ENCODE measurements around the gene NCAPD3.

The NCAPD3 gene

DNA sequence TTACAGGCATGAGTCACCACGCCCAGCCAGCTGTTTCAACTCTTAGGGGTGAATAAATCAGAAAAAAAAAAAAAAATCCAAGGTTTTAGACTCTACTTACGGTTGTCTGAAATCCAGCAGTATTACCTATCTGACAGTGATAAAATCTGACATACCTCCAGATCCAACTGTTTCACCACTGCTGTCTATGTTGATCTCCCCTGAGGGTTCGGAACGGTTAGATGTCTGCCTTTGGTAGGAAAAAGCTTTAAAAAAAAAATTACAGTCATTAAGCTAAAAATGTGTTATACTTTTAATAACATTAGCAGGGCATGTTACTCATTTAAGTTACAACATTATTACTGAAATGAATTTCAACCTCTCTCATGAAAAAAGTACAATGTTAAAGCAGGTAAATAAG is 21.1 kb downstream of the NCAPD3 start:
- Histone ChIP-seq H2BK120ac (ENCODE audit: low read depth, low read length) (no peak overlapping the region), H3K4ac (ENCODE audit: low read length) (no peak overlapping the region), H2BK12ac (ENCODE audit: low read length) (no peak overlapping the region), H3K4me3 (ENCODE audit: low read length in 2 of 2) (no peak overlapping the region), H3K4me1 (ENCODE audit: control insufficient read depth in 2 of 2, insufficient read depth in 1 of 2, low read depth in 1 of 2, low read length in 2 of 2) (no peaks in the 10 kb centered on the region), H2BK5ac (ENCODE audit: low read length) (no peak overlapping the region), H3K27me3 (ENCODE audit: control insufficient read depth in 3 of 3, insufficient read depth in 3 of 3, low read depth in 1 of 3, low read length in 3 of 3) (no peaks in the 10 kb centered on the region), H3K36me3 (replicated peaks in 1 of 2; ENCODE audit: control insufficient read depth in 2 of 2, insufficient read depth in 2 of 2, low read length in 2 of 2) (peaks cover 18 to 98% of the 10 kb centered on the region in 2 donors), H3K23ac (ENCODE audit: low read depth, low read length, poor library complexity) (no peak overlapping the region), H2AK5ac (ENCODE audit: low read depth, low read length) (no peak overlapping the region), H4K8ac (ENCODE audit: low read depth, low read length) (no peak overlapping the region), H2AFZ (ENCODE audit: low read length) (no peak overlapping the region), H3K14ac (ENCODE audit: low read length) (no peak overlapping the region), H4K91ac (ENCODE audit: low read depth, low read length, poor library complexity) (no peak overlapping the region), H3K27ac (replicated peaks; ENCODE audit: low read length) (no peak overlapping the region), H2BK15ac (ENCODE audit: low read length) (no peak overlapping the region), H3K9me3 (replicated peaks in 1 of 2; ENCODE audit: control insufficient read depth in 2 of 2, insufficient read depth in 1 of 2, low read depth in 1 of 2, low read length in 2 of 2) (no peaks in the 10 kb centered on the region), H3K9ac (ENCODE audit: low read depth, low read length, poor library complexity) (no peak overlapping the region), H3K18ac (ENCODE audit: low read length) (no peak overlapping the region), H3K4me2 (ENCODE audit: insufficient read depth, low read length, poor library complexity, severe bottlenecking) (no peak overlapping the region), H3K79me1 (ENCODE audit: low read depth, low read length) (no peaks in the 10 kb centered on the region)
- WGBS, 2 donors (ENCODE audit: extremely low coverage in 2 of 2, insufficient read length in 2 of 2, insufficient replicate concordance in 1 of 2), result no CpG with 5 or more reads among the region's 4 CpGs
- no peak for DNase-seq (ENCODE audit: low spot score)

DNA sequence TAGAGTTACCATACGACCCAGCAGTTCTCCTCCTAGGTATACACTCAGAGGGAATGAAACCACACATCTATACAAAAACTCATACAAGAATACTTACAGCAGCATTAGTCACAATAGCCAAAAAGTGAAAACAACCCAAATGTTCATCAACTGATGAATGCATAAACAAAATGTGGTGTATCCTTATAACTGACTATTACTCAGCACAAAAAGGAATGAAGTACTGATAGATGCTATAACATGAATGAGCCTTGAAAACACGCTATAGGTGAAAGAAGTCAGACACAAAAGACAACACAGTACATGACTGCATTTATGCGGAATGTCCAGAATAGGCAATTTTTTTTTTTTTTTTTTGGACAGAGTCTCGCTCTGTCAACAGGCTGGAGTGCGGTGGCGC is 23.1 kb downstream of the NCAPD3 start:
- Histone ChIP-seq H2BK12ac (ENCODE audit: low read length) (no peak overlapping the region), H3K27me3 (ENCODE audit: control insufficient read depth in 3 of 3, insufficient read depth in 3 of 3, low read depth in 1 of 3, low read length in 3 of 3) (no peaks in the 10 kb centered on the region), H3K9me3 (replicated peaks in 1 of 2; ENCODE audit: control insufficient read depth in 2 of 2, insufficient read depth in 1 of 2, low read depth in 1 of 2, low read length in 2 of 2) (no peaks in the 10 kb centered on the region), H3K14ac (ENCODE audit: low read length) (no peak overlapping the region), H2BK15ac (ENCODE audit: low read length) (no peak overlapping the region), H3K18ac (ENCODE audit: low read length) (no peak overlapping the region), H2BK5ac (ENCODE audit: low read length) (no peak overlapping the region), H4K8ac (ENCODE audit: low read depth, low read length) (no peak overlapping the region), H3K23ac (ENCODE audit: low read depth, low read length, poor library complexity) (no peak overlapping the region), H3K4me2 (ENCODE audit: insufficient read depth, low read length, poor library complexity, severe bottlenecking) (no peak overlapping the region), H3K79me1 (ENCODE audit: low read depth, low read length) (no peaks in the 10 kb centered on the region), H3K36me3 (replicated peaks in 1 of 2; ENCODE audit: control insufficient read depth in 2 of 2, insufficient read depth in 2 of 2, low read length in 2 of 2) (peaks cover 17 to 98% of the 10 kb centered on the region in 2 donors), H2BK120ac (ENCODE audit: low read depth, low read length) (no peak overlapping the region), H3K9ac (ENCODE audit: low read depth, low read length, poor library complexity) (no peak overlapping the region), H3K27ac (replicated peaks; ENCODE audit: low read length) (no peak overlapping the region), H3K4ac (ENCODE audit: low read length) (no peak overlapping the region), H2AK5ac (ENCODE audit: low read depth, low read length) (no peak overlapping the region), H4K91ac (ENCODE audit: low read depth, low read length, poor library complexity) (no peak overlapping the region), H2AFZ (ENCODE audit: low read length) (no peak overlapping the region), H3K4me1 (ENCODE audit: control insufficient read depth in 2 of 2, insufficient read depth in 1 of 2, low read depth in 1 of 2, low read length in 2 of 2) (no peaks in the 10 kb centered on the region), H3K4me3 (ENCODE audit: low read length in 2 of 2) (no peak overlapping the region)
- DNase-seq (ENCODE audit: low spot score), result no peak
- no CpG with 5 or more reads among the region's 6 CpGs for WGBS, 2 donors (ENCODE audit: extremely low coverage in 2 of 2, insufficient read length in 2 of 2, insufficient replicate concordance in 1 of 2)

DNA sequence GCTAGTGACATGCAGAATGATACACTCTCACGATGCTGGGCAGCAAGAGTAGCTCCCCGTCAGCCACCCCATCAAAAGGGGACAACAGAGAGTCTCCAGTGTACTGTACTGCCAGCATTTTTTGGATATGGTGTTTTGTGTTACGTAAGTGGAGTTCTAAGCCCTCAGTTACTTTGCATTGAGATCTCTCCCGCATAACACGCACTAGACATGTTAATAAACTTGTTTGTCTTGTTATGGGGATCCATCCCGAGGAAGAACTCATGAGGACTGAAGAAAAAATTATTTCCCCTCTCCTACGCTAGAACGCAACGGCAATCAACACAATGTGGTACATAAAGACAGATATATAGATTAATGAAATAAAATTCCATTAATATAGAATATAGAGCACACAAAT is 24.2 kb downstream of the NCAPD3 start:
- H3K9me3 ChIP-seq (replicated peaks in 1 of 2; ENCODE audit: control insufficient read depth in 2 of 2, insufficient read depth in 1 of 2, low read depth in 1 of 2, low read length in 2 of 2), result no peaks in the 10 kb centered on the region
- H3K4ac ChIP-seq (ENCODE audit: low read length), result no peak overlapping the region
- no peak overlapping the region for H2BK5ac ChIP-seq (ENCODE audit: low read length)
- H3K14ac ChIP-seq (ENCODE audit: low read length), result no peak overlapping the region
- H3K23ac ChIP-seq (ENCODE audit: low read depth, low read length, poor library complexity), result no peak overlapping the region
- no peak overlapping the region for H3K27ac ChIP-seq (replicated peaks; ENCODE audit: low read length)
- no peak overlapping the region for H3K18ac ChIP-seq (ENCODE audit: low read length)
- H4K8ac ChIP-seq (ENCODE audit: low read depth, low read length), result no peak overlapping the region
- no peak overlapping the region for H3K9ac ChIP-seq (ENCODE audit: low read depth, low read length, poor library complexity)
- H2BK12ac ChIP-seq (ENCODE audit: low read length), result no peak overlapping the region
- no peak overlapping the region for H3K4me3 ChIP-seq (ENCODE audit: low read length in 2 of 2)
- H3K36me3 ChIP-seq (replicated peaks in 1 of 2; ENCODE audit: control insufficient read depth in 2 of 2, insufficient read depth in 2 of 2, low read length in 2 of 2), result peaks cover 17 to 98% of the 10 kb centered on the region in 2 donors
- H4K91ac ChIP-seq (ENCODE audit: low read depth, low read length, poor library complexity), result no peak overlapping the region
- H3K4me1 ChIP-seq (ENCODE audit: control insufficient read depth in 2 of 2, insufficient read depth in 1 of 2, low read depth in 1 of 2, low read length in 2 of 2), result no peaks in the 10 kb centered on the region
- WGBS, 2 donors (ENCODE audit: extremely low coverage in 2 of 2, insufficient read length in 2 of 2, insufficient replicate concordance in 1 of 2), result no CpG with 5 or more reads among the region's 9 CpGs
- DNase-seq (ENCODE audit: low spot score), result no peak
- no peaks in the 10 kb centered on the region for H3K79me1 ChIP-seq (ENCODE audit: low read depth, low read length)
- H3K27me3 ChIP-seq (ENCODE audit: control insufficient read depth in 3 of 3, insufficient read depth in 3 of 3, low read depth in 1 of 3, low read length in 3 of 3), result no peaks in the 10 kb centered on the region
- H2BK120ac ChIP-seq (ENCODE audit: low read depth, low read length), result no peak overlapping the region
- no peak overlapping the region for H2AK5ac ChIP-seq (ENCODE audit: low read depth, low read length)
- no peak overlapping the region for H3K4me2 ChIP-seq (ENCODE audit: insufficient read depth, low read length, poor library complexity, severe bottlenecking)
- H2BK15ac ChIP-seq (ENCODE audit: low read length), result no peak overlapping the region
- no peak overlapping the region for H2AFZ ChIP-seq (ENCODE audit: low read length)

DNA sequence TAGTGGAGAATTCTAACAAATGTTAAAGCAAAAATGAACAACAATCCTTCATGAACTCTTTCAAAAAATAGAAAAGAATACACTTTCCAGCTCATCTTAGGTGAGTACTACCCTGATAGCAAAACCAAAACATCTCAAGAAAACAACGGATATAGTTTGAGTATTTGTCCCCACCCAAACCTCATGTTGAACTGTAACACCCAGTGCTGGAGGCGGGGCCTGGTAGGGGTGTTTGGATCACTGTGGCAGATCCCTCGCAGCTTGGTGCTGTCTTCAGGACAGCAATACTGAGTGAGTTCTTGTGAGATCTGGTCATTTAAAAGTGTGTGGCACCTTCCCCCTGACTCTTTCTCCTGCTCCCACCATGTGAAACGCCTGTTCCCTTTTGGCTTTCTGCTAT is 27.0 kb downstream of the NCAPD3 start:
- H3K9ac ChIP-seq (ENCODE audit: low read depth, low read length, poor library complexity), result no peak overlapping the region
- no peak overlapping the region for H3K14ac ChIP-seq (ENCODE audit: low read length)
- H3K4me2 ChIP-seq (ENCODE audit: insufficient read depth, low read length, poor library complexity, severe bottlenecking), result no peak overlapping the region
- no peak overlapping the region for H2BK15ac ChIP-seq (ENCODE audit: low read length)
- DNase-seq (ENCODE audit: low spot score), result no peak
- no peak overlapping the region for H3K4me3 ChIP-seq (ENCODE audit: low read length in 2 of 2)
- H3K27me3 ChIP-seq (ENCODE audit: control insufficient read depth in 3 of 3, insufficient read depth in 3 of 3, low read depth in 1 of 3, low read length in 3 of 3), result no peaks in the 10 kb centered on the region
- H3K79me1 ChIP-seq (ENCODE audit: low read depth, low read length), result no peaks in the 10 kb centered on the region
- WGBS, 2 donors (ENCODE audit: extremely low coverage in 2 of 2, insufficient read length in 2 of 2, insufficient replicate concordance in 1 of 2), result no CpG with 5 or more reads among the region's 4 CpGs
- H4K8ac ChIP-seq (ENCODE audit: low read depth, low read length), result no peak overlapping the region
- H2AK5ac ChIP-seq (ENCODE audit: low read depth, low read length), result no peak overlapping the region
- no peak overlapping the region for H2BK120ac ChIP-seq (ENCODE audit: low read depth, low read length)
- peaks cover 12 to 98% of the 10 kb centered on the region in 2 donors for H3K36me3 ChIP-seq (replicated peaks in 1 of 2; ENCODE audit: control insufficient read depth in 2 of 2, insufficient read depth in 2 of 2, low read length in 2 of 2)
- no peak overlapping the region for H3K27ac ChIP-seq (replicated peaks; ENCODE audit: low read length)
- no peaks in the 10 kb centered on the region for H3K4me1 ChIP-seq (ENCODE audit: control insufficient read depth in 2 of 2, insufficient read depth in 1 of 2, low read depth in 1 of 2, low read length in 2 of 2)
- H2BK5ac ChIP-seq (ENCODE audit: low read length), result no peak overlapping the region
- no peak overlapping the region for H2BK12ac ChIP-seq (ENCODE audit: low read length)
- peaks cover 0 to 2% of the 10 kb centered on the region in 2 donors for H3K9me3 ChIP-seq (replicated peaks in 1 of 2; ENCODE audit: control insufficient read depth in 2 of 2, insufficient read depth in 1 of 2, low read depth in 1 of 2, low read length in 2 of 2)
- no peak overlapping the region for H3K23ac ChIP-seq (ENCODE audit: low read depth, low read length, poor library complexity)
- H4K91ac ChIP-seq (ENCODE audit: low read depth, low read length, poor library complexity), result no peak overlapping the region
- H3K4ac ChIP-seq (ENCODE audit: low read length), result no peak overlapping the region
- H2AFZ ChIP-seq (ENCODE audit: low read length), result no peak overlapping the region
- no peak overlapping the region for H3K18ac ChIP-seq (ENCODE audit: low read length)

Data from neuronal stem cell (in vitro differentiated cells).